GM21786 (cell line): ENCODE results near the gene DUSP28.
"Not testable (repeated sequence)": the region's sequence is repeated elsewhere in the genome, so short reads cannot be mapped to it uniquely, and the experiment has no call there.

Source experiments
- ATAC-seq: cut with Tn5 transposase; IDR thresholded peaks from one replicate; pipeline ENCODE4 v1.9.1; 2021; ENCODE audit not compliant: unreplicated experiment

DUSP28 gene

GRCh38 chr2:240527153-240527750 is 32.9 kb upstream of the DUSP28 start:
- no peak for ATAC-seq

- no peak for ATAC-seq
Observed at GRCh38 chr2:240528406-240529040, 31.6 kb upstream of the DUSP28 start.

- ATAC-seq, result no peak
Observed at GRCh38 chr2:240529344-240529999, 30.7 kb upstream of the DUSP28 start.

GRCh38 chr2:240530181-240530580 is 30.0 kb upstream of the DUSP28 start:
- ATAC-seq, result no peak

DNA sequence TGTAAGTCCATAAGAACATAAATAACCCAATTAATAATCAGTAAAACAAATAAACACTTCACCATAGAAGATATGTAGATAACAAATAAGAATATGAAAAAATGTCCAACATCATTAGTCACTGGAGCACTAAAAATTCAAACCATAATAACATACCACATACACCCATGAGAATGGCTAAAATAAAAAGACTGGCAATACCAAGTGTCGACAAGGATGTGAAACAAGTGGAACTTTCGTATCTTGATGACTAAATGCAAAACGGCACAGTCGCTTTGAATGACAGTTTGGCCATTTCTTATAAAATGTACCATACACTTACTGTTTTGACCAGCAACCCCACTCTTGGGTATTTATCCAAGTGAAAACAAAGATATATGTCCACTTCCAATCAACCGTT is 29.1 kb upstream of the DUSP28 start:
- no peak for ATAC-seq

- no peak for ATAC-seq
Observed at GRCh38 chr2:240532031-240532775, 28.0 kb upstream of the DUSP28 start.

DNA sequence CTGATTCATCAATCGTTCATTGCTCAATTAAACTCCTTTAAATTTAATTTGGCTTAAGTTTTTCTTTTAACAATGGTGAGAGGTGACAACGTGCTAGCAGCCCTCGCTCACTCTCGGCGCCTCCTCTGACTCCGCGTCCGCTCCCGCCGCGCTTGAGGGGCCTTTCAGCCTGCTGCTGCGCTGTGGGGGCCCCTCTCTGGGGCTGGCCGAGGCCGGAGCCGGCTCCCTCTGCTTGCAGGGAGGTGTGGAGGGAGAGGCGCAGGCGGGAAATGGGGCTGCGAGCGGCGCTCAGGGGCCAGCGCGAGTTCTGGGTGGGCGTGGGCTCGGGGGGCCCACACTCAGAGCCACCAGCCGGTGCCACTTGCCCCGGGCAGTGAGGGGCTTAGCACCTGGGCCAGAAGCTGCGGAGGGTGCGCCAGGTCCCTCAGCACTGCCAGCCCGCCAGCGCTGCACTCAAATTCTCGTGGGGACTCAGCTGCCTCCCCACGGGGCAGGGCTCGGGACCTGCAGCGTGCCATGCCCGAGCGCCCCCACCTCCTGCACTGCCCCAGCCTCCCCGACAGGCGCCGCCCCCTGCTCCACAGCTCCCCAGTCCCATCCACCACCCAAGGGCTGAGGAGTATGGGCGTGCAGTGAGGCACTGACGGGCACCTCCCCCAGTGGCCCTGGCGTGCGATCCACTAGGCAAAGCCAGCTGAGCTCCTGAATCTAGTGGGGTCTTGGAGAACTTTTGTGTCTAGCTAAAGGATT is 22.0 kb upstream of the DUSP28 start:
- ATAC-seq, result no peak

DNA sequence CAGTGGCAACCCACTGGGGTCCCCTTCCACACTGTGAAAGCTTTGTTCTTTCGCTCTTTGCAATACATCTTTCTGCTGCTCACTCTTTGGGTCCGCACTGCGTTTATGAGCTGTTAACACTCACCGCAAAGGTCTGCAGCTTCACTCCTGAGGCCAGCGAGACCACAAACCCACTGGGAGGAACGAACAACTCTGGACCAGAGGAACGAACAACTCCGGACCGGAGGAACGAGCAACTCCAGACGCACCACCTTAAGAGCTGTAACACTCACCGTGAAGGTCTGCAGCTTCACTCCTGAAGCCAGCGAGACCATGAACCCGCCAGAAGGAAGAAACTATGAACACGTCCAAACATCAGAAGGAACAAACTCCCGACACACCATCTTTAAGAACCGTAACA is 21.1 kb upstream of the DUSP28 start:
- ATAC-seq, result not testable (repeated sequence)

GRCh38 chr2:240539906-240540305 is 20.3 kb upstream of the DUSP28 start:
- no peak for ATAC-seq

DNA sequence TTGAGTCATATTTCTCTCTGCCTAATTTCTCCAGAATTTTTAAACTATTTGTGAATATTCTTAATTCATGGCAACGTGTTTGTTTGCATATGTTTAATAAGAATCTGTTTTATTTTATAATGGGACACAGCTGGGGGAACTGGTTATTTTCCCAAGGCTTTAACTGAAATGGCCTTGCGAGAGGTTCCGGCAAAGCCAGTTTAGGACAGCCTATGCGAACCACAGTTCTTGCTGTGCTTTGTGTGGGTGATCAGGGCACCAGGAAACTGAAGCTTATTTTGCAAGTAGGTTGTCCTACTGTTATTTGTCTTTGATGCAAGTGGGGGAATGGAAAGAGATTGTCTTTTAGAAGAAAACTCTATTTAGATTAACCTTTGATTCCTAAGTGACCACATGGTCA is 8.9 kb upstream of the DUSP28 start:
- no peak for ATAC-seq

GRCh38 chr2:240551811-240552210 is 8.3 kb upstream of the DUSP28 start:
- no peak for ATAC-seq

GRCh38 chr2:240553956-240554480 is 6.1 kb upstream of the DUSP28 start:
- ATAC-seq, result no peak

- no peak for ATAC-seq
Observed at GRCh38 chr2:240554767-240555493, 5.2 kb upstream of the DUSP28 start.

DNA sequence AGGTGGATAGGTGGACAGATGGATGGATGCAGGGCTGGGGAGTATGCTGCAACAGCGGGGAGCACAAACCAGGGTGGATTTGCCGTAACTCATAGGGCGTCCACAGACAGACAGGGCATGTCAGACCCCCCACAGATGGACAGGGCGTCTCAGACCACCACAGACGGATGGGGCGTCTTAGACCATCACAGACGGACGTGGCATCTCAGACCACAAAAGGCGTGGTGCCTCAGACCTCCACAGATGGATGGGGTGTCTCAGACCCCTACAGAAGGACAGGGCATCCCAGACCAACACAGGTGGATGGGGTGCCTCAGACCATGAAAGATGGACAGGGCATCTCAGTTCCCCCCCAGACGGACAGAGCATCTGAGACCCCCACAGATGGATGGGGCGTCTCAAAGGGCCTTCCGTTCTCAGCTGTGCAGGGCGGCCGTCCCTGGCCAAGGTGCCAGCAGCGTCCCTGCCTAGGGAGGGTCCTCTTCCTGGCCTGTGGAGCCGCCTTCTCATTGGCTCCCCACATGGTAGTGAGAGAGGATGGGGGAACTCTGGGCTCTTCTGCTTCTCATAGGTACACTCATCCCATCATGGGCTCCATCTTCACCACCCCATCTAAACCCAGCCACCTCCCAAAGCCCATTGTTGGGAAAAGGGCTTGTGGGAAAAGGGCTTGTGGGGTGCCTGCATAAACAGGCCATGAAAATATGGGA is 4.5 kb upstream of the DUSP28 start:
- no peak for ATAC-seq

- no peak for ATAC-seq
Observed at GRCh38 chr2:240556553-240557100, 3.5 kb upstream of the DUSP28 start.

DNA sequence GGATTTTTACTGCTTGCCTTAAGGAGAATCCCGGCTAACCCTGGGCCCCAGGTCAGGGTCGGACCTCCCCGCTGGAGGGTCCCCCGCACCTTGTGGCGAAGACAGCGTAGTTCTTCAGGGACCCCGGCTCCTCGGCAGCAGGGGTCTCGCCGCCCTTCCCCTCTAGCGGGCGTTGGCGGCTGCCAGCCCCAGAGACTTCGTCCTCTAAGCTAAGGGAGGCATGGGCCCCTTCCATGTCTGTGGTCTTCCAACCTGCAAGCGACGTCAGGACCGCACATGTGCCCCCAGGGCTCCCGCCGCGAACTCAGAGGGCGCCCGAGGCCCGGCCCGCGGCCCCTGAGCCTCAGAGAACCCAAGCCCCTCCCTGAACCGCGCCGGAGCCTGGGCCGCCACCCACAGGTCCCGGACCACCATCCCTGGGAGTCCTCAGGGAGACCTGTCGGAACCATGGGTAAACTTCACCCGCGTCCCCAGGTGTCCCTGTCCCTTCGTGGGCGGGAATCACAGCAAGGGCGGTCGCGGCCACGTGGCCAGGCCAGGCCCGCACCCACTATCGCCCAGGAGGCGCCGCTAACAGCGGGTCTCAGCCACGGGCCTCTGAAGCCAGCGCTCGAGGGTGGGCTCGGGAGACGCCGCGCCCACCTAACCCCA is 2.9 kb upstream of the DUSP28 start:
- ATAC-seq, result no peak

DNA sequence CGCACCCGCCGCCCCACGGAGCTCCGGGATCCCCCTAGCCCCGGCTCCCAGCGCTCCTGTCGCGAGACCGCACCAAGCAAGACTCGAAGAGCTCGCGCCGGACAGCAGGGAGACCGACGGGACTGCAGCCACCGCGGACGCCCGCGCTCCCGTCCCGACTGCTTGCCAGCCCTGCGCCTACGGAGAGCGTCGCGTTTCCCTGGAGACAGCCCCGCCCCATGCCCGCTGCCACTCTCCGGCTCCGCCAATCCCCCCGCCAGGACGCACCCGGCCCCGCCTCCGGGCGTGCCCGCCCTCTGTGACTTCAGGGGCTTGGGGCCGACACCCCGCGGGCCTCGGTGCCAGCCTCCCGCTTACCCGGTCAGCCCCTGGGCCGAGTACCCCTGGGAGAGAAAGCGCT is 2.3 kb upstream of the DUSP28 start, which contains the start of gene ANKMY1:
TSS of gene ANKMY1 (minus strand) at position 181 of the 400 bp plus-strand sequence. CDS start 653 bp downstream, outside the sequence.
- ATAC-seq, result no peak

GRCh38 chr2:240558236-240558761 is 1.9 kb upstream of the DUSP28 start:
- ATAC-seq, result no peak
